Measurements from ENCODE around the gene BTBD6.

BTBD6 gene

GRCh38 chr14:105248368-105249181 is at the start of gene BTBD6:
Gene BTBD6, plus strand, starts transcription at chr14:105248533. Its CDS starts 179 bp downstream, at chr14:105248712.
- peaks cover 20% of the 10 kb centered on the region for H3K36me3 ChIP-seq (ENCODE audit: control insufficient read depth, insufficient read depth, low read length)
- H3K9ac ChIP-seq (ENCODE audit: low read length), result peak within 1 kb of the TSS; percentile 65
- peak within 1 kb of the TSS; percentile 82 for H3K27ac ChIP-seq (ENCODE audit: low read depth, low read length)
- H3K4me1 ChIP-seq (ENCODE audit: control insufficient read depth, insufficient read depth, low read length), result peaks cover 7% of the 10 kb centered on the region
- H3K4me3 ChIP-seq (ENCODE audit: low read length), result peak within 1 kb of the TSS; percentile 87
- H3K27me3 ChIP-seq (ENCODE audit: control insufficient read depth, insufficient read depth, low read length), result no peaks in the 10 kb centered on the region

- Histone ChIP-seq H3K27me3 (ENCODE audit: control insufficient read depth, insufficient read depth, low read length) (peaks cover 39% of the 10 kb centered on the region), H3K27ac (ENCODE audit: low read depth, low read length) (no peak overlapping the region), H3K9ac (ENCODE audit: low read length) (no peak overlapping the region), H3K4me3 (ENCODE audit: low read length) (no peak overlapping the region), H3K4me1 (ENCODE audit: control insufficient read depth, insufficient read depth, low read length) (no peaks in the 10 kb centered on the region), H3K36me3 (ENCODE audit: control insufficient read depth, insufficient read depth, low read length) (no peaks in the 10 kb centered on the region)
Measured at GRCh38 chr14:105198588-105198987, 49.7 kb upstream of the BTBD6 start.

- Histone ChIP-seq H3K27me3 (ENCODE audit: control insufficient read depth, insufficient read depth, low read length) (peaks cover 34% of the 10 kb centered on the region), H3K9ac (ENCODE audit: low read length) (no peak overlapping the region), H3K4me1 (ENCODE audit: control insufficient read depth, insufficient read depth, low read length) (no peaks in the 10 kb centered on the region), H3K4me3 (ENCODE audit: low read length) (no peak overlapping the region), H3K27ac (ENCODE audit: low read depth, low read length) (no peak overlapping the region), H3K36me3 (ENCODE audit: control insufficient read depth, insufficient read depth, low read length) (no peaks in the 10 kb centered on the region)
Measured at GRCh38 chr14:105199093-105199492, 49.2 kb upstream of the BTBD6 start.

DNA sequence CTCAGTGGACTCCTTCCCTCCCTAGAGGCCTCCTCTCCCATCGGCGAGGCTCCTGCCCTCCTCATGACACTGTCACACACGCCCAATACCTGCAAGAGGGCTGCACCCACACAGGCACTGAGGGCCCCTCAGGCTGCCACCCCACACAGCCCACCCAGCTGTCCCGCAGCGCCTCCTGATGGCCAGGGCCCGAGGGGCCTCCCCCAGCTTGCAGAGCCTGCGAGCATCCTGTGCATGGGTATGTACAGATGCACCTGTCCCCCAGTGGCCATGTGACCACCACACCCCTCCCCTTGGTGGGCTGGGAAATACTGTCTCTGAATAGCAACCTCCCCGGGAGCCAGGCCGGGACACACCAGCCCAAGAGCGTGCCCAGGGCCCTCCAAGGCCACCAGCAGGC is 48.3 kb upstream of the BTBD6 start:
- no peak overlapping the region for H3K27ac ChIP-seq (ENCODE audit: low read depth, low read length)
- H3K27me3 ChIP-seq (ENCODE audit: control insufficient read depth, insufficient read depth, low read length), result peaks cover 33% of the 10 kb centered on the region
- no peak overlapping the region for H3K9ac ChIP-seq (ENCODE audit: low read length)
- no peaks in the 10 kb centered on the region for H3K4me1 ChIP-seq (ENCODE audit: control insufficient read depth, insufficient read depth, low read length)
- no peaks in the 10 kb centered on the region for H3K36me3 ChIP-seq (ENCODE audit: control insufficient read depth, insufficient read depth, low read length)
- no peak overlapping the region for H3K4me3 ChIP-seq (ENCODE audit: low read length)

- Histone ChIP-seq H3K4me3 (ENCODE audit: low read length) (no peak overlapping the region), H3K9ac (ENCODE audit: low read length) (no peak overlapping the region), H3K27ac (ENCODE audit: low read depth, low read length) (no peak overlapping the region), H3K4me1 (ENCODE audit: control insufficient read depth, insufficient read depth, low read length) (no peaks in the 10 kb centered on the region), H3K36me3 (ENCODE audit: control insufficient read depth, insufficient read depth, low read length) (no peaks in the 10 kb centered on the region), H3K27me3 (ENCODE audit: control insufficient read depth, insufficient read depth, low read length) (peaks cover 33% of the 10 kb centered on the region)
Measured at GRCh38 chr14:105200641-105201040, 47.7 kb upstream of the BTBD6 start.

- H3K4me1 ChIP-seq (ENCODE audit: control insufficient read depth, insufficient read depth, low read length), result no peaks in the 10 kb centered on the region
- peaks cover 30% of the 10 kb centered on the region for H3K27me3 ChIP-seq (ENCODE audit: control insufficient read depth, insufficient read depth, low read length)
- no peaks in the 10 kb centered on the region for H3K36me3 ChIP-seq (ENCODE audit: control insufficient read depth, insufficient read depth, low read length)
- no peak overlapping the region for H3K27ac ChIP-seq (ENCODE audit: low read depth, low read length)
- H3K9ac ChIP-seq (ENCODE audit: low read length), result no peak overlapping the region
- no peak overlapping the region for H3K4me3 ChIP-seq (ENCODE audit: low read length)
Measured at GRCh38 chr14:105201156-105201924, 47.0 kb upstream of the BTBD6 start.

GRCh38 chr14:105201925-105202513 is 46.3 kb upstream of the BTBD6 start:
- Histone ChIP-seq H3K9ac (ENCODE audit: low read length) (no peak overlapping the region), H3K27me3 (ENCODE audit: control insufficient read depth, insufficient read depth, low read length) (peaks cover 28% of the 10 kb centered on the region), H3K4me1 (ENCODE audit: control insufficient read depth, insufficient read depth, low read length) (no peaks in the 10 kb centered on the region), H3K27ac (ENCODE audit: low read depth, low read length) (no peak overlapping the region), H3K4me3 (ENCODE audit: low read length) (no peak overlapping the region), H3K36me3 (ENCODE audit: control insufficient read depth, insufficient read depth, low read length) (no peaks in the 10 kb centered on the region)

DNA sequence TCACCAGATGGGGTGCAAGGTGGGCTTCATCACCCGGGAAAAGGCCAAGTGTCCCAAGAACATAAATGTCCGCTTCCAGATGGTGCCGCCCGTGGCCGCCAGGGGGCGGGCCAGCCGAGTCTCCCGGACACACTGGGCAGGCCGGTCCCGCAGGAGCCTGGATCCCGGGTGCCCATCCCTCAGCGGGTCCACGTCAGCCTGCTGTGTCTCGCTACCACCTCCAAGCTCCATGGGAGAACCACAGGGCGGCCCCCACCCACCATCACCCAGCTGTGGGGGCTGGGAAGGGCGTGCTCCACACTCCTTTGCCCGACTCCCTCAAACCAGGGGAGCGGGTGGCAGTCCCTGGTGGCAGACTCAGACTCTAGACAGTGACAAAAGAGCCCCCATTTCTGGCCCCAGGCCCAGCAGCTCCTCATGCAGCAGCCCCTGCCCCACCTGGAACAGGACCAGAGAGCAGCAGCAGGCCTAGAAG is 45.2 kb upstream of the BTBD6 start:
- H3K27ac ChIP-seq (ENCODE audit: low read depth, low read length), result no peak overlapping the region
- H3K4me1 ChIP-seq (ENCODE audit: control insufficient read depth, insufficient read depth, low read length), result no peaks in the 10 kb centered on the region
- peaks cover 20% of the 10 kb centered on the region for H3K27me3 ChIP-seq (ENCODE audit: control insufficient read depth, insufficient read depth, low read length)
- H3K4me3 ChIP-seq (ENCODE audit: low read length), result no peak overlapping the region
- H3K36me3 ChIP-seq (ENCODE audit: control insufficient read depth, insufficient read depth, low read length), result no peaks in the 10 kb centered on the region
- H3K9ac ChIP-seq (ENCODE audit: low read length), result no peak overlapping the region

- Histone ChIP-seq H3K4me3 (ENCODE audit: low read length) (no peak overlapping the region), H3K27ac (ENCODE audit: low read depth, low read length) (no peak overlapping the region), H3K27me3 (ENCODE audit: control insufficient read depth, insufficient read depth, low read length) (peaks cover 14% of the 10 kb centered on the region), H3K36me3 (ENCODE audit: control insufficient read depth, insufficient read depth, low read length) (no peaks in the 10 kb centered on the region), H3K4me1 (ENCODE audit: control insufficient read depth, insufficient read depth, low read length) (no peaks in the 10 kb centered on the region), H3K9ac (ENCODE audit: low read length) (no peak overlapping the region)
Measured at GRCh38 chr14:105203701-105204100, 44.6 kb upstream of the BTBD6 start.

GRCh38 chr14:105204206-105204930 is 44.0 kb upstream of the BTBD6 start:
- Histone ChIP-seq H3K4me3 (ENCODE audit: low read length) (no peak overlapping the region), H3K36me3 (ENCODE audit: control insufficient read depth, insufficient read depth, low read length) (no peaks in the 10 kb centered on the region), H3K9ac (ENCODE audit: low read length) (no peak overlapping the region), H3K27ac (ENCODE audit: low read depth, low read length) (no peak overlapping the region), H3K27me3 (ENCODE audit: control insufficient read depth, insufficient read depth, low read length) (peaks cover 8% of the 10 kb centered on the region), H3K4me1 (ENCODE audit: control insufficient read depth, insufficient read depth, low read length) (no peaks in the 10 kb centered on the region)

GRCh38 chr14:105204931-105205672 is 43.2 kb upstream of the BTBD6 start:
- no peak overlapping the region for H3K4me3 ChIP-seq (ENCODE audit: low read length)
- no peak overlapping the region for H3K27ac ChIP-seq (ENCODE audit: low read depth, low read length)
- peaks cover 2% of the 10 kb centered on the region for H3K36me3 ChIP-seq (ENCODE audit: control insufficient read depth, insufficient read depth, low read length)
- H3K4me1 ChIP-seq (ENCODE audit: control insufficient read depth, insufficient read depth, low read length), result no peaks in the 10 kb centered on the region
- H3K27me3 ChIP-seq (ENCODE audit: control insufficient read depth, insufficient read depth, low read length), result peaks cover 6% of the 10 kb centered on the region
- H3K9ac ChIP-seq (ENCODE audit: low read length), result no peak overlapping the region

Measured in rectal smooth muscle tissue (tissue), 1 donor.